K562 (cell line): Measurements from ENCODE around the gene FCER2.

ENCODE experiments used
- CTCF ChIP-seq, 3 experiments: IDR thresholded peaks in 2 of 3; conservative IDR thresholded peaks in 1 of 3; 2 replicates each; pipeline ENCODE4 v1.5.1; 2011 to 2012; ENCODE audit warnings: low read length in 3 of 3, mild to moderate bottlenecking in 3 of 3, control low read depth in 2 of 3, improper control_type of control experiment in 1 of 3, inconsistent platforms in 1 of 3, low read depth in 1 of 3, mixed read lengths in 1 of 3, moderate library complexity in 1 of 3; ENCODE audit not compliant: insufficient read depth in 2 of 3
- MEF2A ChIP-seq: IDR thresholded peaks from 2 replicates; pipeline ENCODE4 v1.6.1; 2011; ENCODE audit warnings: low read depth, mild to moderate bottlenecking, low read length, moderate library complexity; ENCODE audit not compliant: control insufficient read depth
- POLR2A ChIP-seq: fragments of 450-650 bp; conservative IDR thresholded peaks from 2 replicates; pipeline ENCODE4 v1.6.1; 2016

GRCh38 chr19:7744871-7745650 lies 43.1 kb upstream of the FCER2 start:
- no peak for TF ChIP-seq POLR2A
- no peak for TF ChIP-seq CTCF (IDR thresholded peaks at IDR 0.05 in 2 of 3, conservative IDR thresholded peaks at IDR 0.05 in 1 of 3; ENCODE audit: insufficient read depth in 2 of 3, low read depth in 1 of 3, low read length in 3 of 3)
- TF ChIP-seq MEF2A = no peak
